Mesenchymal stem cell (in vitro differentiated cells and primary cell): ENCODE results near the gene SLC35A2.

Experiments used
- DNase-seq: peaks from one replicate; pipeline ENCODE4 v3.0.0-alpha.2; 2013
- H2AFZ ChIP-seq: one replicate; pipeline ENCODE4 v1.6.1; 2013; ENCODE audit warnings: low read depth, mild to moderate bottlenecking, control low read depth, inconsistent platforms, low read length, moderate library complexity
- H2AK5ac ChIP-seq: 2 replicates; pipeline ENCODE4 v1.6.1; 2013; ENCODE audit warnings: low read length, moderate library complexity, mild to moderate bottlenecking, inconsistent platforms; ENCODE audit not compliant: severe bottlenecking
- H2BK120ac ChIP-seq: one replicate; pipeline ENCODE4 v1.6.1; 2013; ENCODE audit warnings: low read depth, mild to moderate bottlenecking, inconsistent platforms, low read length, moderate library complexity
- H2BK12ac ChIP-seq, 2 experiments: one replicate each; pipeline ENCODE4 v1.6.1; 2013; ENCODE audit warnings: inconsistent platforms in 2 of 2, low read length in 2 of 2, mild to moderate bottlenecking in 2 of 2, moderate library complexity in 2 of 2, control low read depth in 1 of 2
- H2BK15ac ChIP-seq: one replicate; pipeline ENCODE4 v1.6.1; 2013; ENCODE audit warnings: mild to moderate bottlenecking, low read depth, inconsistent platforms; ENCODE audit not compliant: poor library complexity, severe bottlenecking
- H2BK5ac ChIP-seq: 2 replicates; pipeline ENCODE4 v1.6.1; 2013; ENCODE audit warnings: low read depth, mild to moderate bottlenecking, low read length, control low read depth, inconsistent platforms; ENCODE audit not compliant: poor library complexity, severe bottlenecking
- H3K14ac ChIP-seq, 2 experiments: one replicate each; pipeline ENCODE4 v1.6.1; 2013; ENCODE audit warnings: inconsistent platforms in 2 of 2, low read length in 2 of 2, control low read depth in 1 of 2, mild to moderate bottlenecking in 1 of 2, moderate library complexity in 1 of 2
- H3K18ac ChIP-seq, 2 experiments: one replicate each; pipeline ENCODE4 v1.6.1; 2013; ENCODE audit warnings: inconsistent platforms in 2 of 2, low read length in 2 of 2, control low read depth in 1 of 2, low read depth in 1 of 2, mild to moderate bottlenecking in 1 of 2
- H3K23ac ChIP-seq, 2 experiments: one replicate each; pipeline ENCODE4 v1.6.1; 2013; ENCODE audit warnings: inconsistent platforms in 2 of 2, low read length in 2 of 2, mild to moderate bottlenecking in 2 of 2, moderate library complexity in 2 of 2, control low read depth in 1 of 2
- H3K27ac ChIP-seq: 2 replicates; pipeline ENCODE4 v1.5.1; 2013; ENCODE audit warnings: mild to moderate bottlenecking, moderate library complexity, low read length, control low read depth, inconsistent platforms; ENCODE audit not compliant: poor library complexity, severe bottlenecking
- H3K27me3 ChIP-seq, 2 experiments: 2 replicates each; pipeline versions ENCODE4 v1.6.1 to v1.7.0; 2013; ENCODE audit warnings: low read length in 2 of 2, mild to moderate bottlenecking in 2 of 2, moderate library complexity in 2 of 2, control low read depth in 1 of 2, inconsistent platforms in 1 of 2; ENCODE audit not compliant: control insufficient read depth in 1 of 2, insufficient read depth in 1 of 2
- H3K36me3 ChIP-seq, 2 experiments: 2 replicates each; pipeline versions ENCODE4 v1.6.1 to v1.7.0; 2013; ENCODE audit warnings: low read length in 2 of 2, control low read depth in 1 of 2, inconsistent platforms in 1 of 2, low read depth in 1 of 2, mild to moderate bottlenecking in 1 of 2; ENCODE audit not compliant: insufficient read depth in 2 of 2, control insufficient read depth in 1 of 2
- H3K4ac ChIP-seq, 2 experiments: one replicate each; pipeline ENCODE4 v1.6.1; 2013; ENCODE audit warnings: inconsistent platforms in 2 of 2, low read length in 2 of 2, mild to moderate bottlenecking in 2 of 2, moderate library complexity in 2 of 2, control low read depth in 1 of 2, low read depth in 1 of 2
- H3K4me1 ChIP-seq: 2 replicates; pipeline ENCODE4 v1.6.1; 2013; ENCODE audit warnings: low read depth, low read length, control low read depth; ENCODE audit not compliant: control insufficient read depth, insufficient read depth
- H3K4me2 ChIP-seq: 2 replicates; pipeline ENCODE4 v1.6.1; 2013; ENCODE audit warnings: low read length, mild to moderate bottlenecking, inconsistent platforms; ENCODE audit not compliant: poor library complexity, severe bottlenecking
- H3K4me3 ChIP-seq, 2 experiments: 2 replicates each; pipeline versions ENCODE4 v1.5.1 to v1.7.0; 2013; ENCODE audit warnings: low read length in 2 of 2, mild to moderate bottlenecking in 2 of 2, control low read depth in 1 of 2, low read depth in 1 of 2; ENCODE audit not compliant: insufficient read depth in 1 of 2
- H3K79me1 ChIP-seq: replicated peaks from 2 replicates; pipeline ENCODE4 v1.6.1; 2013; ENCODE audit warnings: mild to moderate bottlenecking, control low read depth, low read length, inconsistent platforms; ENCODE audit not compliant: poor library complexity, severe bottlenecking
- H3K9ac ChIP-seq: 2 replicates; pipeline ENCODE4 v1.7.0; 2013; ENCODE audit warnings: mild to moderate bottlenecking, low read length, moderate library complexity
- H3K9me3 ChIP-seq: 2 replicates; pipeline ENCODE4 v1.7.0; 2013; ENCODE audit warnings: mild to moderate bottlenecking, low read length; ENCODE audit not compliant: control insufficient read depth
- H4K8ac ChIP-seq: one replicate; pipeline ENCODE4 v1.6.1; 2013; ENCODE audit warnings: inconsistent platforms, mild to moderate bottlenecking, low read length, moderate library complexity
- H4K91ac ChIP-seq: one replicate; pipeline ENCODE4 v1.6.1; 2013; ENCODE audit warnings: mild to moderate bottlenecking, low read length, inconsistent platforms
- WGBS: methylation state at CpG from one replicate; pipeline ENCODE4 v1.1.7; 2013; ENCODE audit warnings: mixed read lengths; 5-methylcytosine and 5-hydroxymethylcytosine counted together

The SLC35A2 gene

GRCh38 chrX:48910926-48911411 is 477 bp downstream of the SLC35A2 start:
- H4K91ac ChIP-seq = peak overlapping the region; percentile 83
- H3K4me3 ChIP-seq = peak overlapping the region; percentile 82 to 88
- peaks cover 7% of the 10 kb centered on the region for H3K4me1 ChIP-seq
- peaks cover 3% of the 10 kb centered on the region for H3K9me3 ChIP-seq
- H3K79me1 ChIP-seq = peaks cover 16% of the 10 kb centered on the region
- H3K36me3 ChIP-seq = peaks cover 27 to 36% of the 10 kb centered on the region in 2 experiments
- no peak overlapping the region for H3K14ac ChIP-seq
- peak overlapping the region; percentile 93 for H3K9ac ChIP-seq
- H3K23ac ChIP-seq = no peak overlapping the region
- peak overlapping the region; percentile 58 for H3K27ac ChIP-seq
- WGBS = 9% methylated on average over 12 of the region's 12 CpGs
- H3K4ac ChIP-seq = peak overlapping the region in 1 of 2 experiments; percentile 65
- peak overlapping the region; percentile 23 for H2BK15ac ChIP-seq
- H2BK5ac ChIP-seq = no peak overlapping the region
- peak overlapping the region in 1 of 2 experiments; percentile 70 for H3K18ac ChIP-seq
- no peak overlapping the region for H2BK12ac ChIP-seq
- no peak for DNase-seq
- no peak overlapping the region for H2AK5ac ChIP-seq
- peak overlapping the region; percentile 5 for H2BK120ac ChIP-seq
- H3K27me3 ChIP-seq = peaks cover 0 to 3% of the 10 kb centered on the region in 2 experiments
- H3K4me2 ChIP-seq = peak overlapping the region; percentile 33
- peak overlapping the region; percentile 82 for H4K8ac ChIP-seq
- H2AFZ ChIP-seq = no peak overlapping the region

- H2AFZ ChIP-seq = no peak overlapping the region
- peak overlapping the region in 1 of 2 experiments; percentile 88 for H3K4me3 ChIP-seq
- no peak overlapping the region for H2BK12ac ChIP-seq
- WGBS = over 99% methylated on average over 9 of the region's 17 CpGs
- peaks cover 28 to 36% of the 10 kb centered on the region in 2 experiments for H3K36me3 ChIP-seq
- H4K8ac ChIP-seq = peak overlapping the region; percentile 1
- no peak overlapping the region for H3K27ac ChIP-seq
- no peak overlapping the region for H3K14ac ChIP-seq
- peaks cover 7% of the 10 kb centered on the region for H3K4me1 ChIP-seq
- H3K27me3 ChIP-seq = no peaks in the 10 kb centered on the region
- no peak overlapping the region for H2BK120ac ChIP-seq
- H3K79me1 ChIP-seq = peaks cover 10% of the 10 kb centered on the region
- peak overlapping the region; percentile 33 for H3K4me2 ChIP-seq
- H3K9me3 ChIP-seq = peaks cover 3% of the 10 kb centered on the region
- H3K23ac ChIP-seq = no peak overlapping the region
- no peak overlapping the region for H3K4ac ChIP-seq
- no peak overlapping the region for H2BK5ac ChIP-seq
- H2BK15ac ChIP-seq = no peak overlapping the region
- H3K9ac ChIP-seq = peak overlapping the region; percentile 93
- no peak overlapping the region for H2AK5ac ChIP-seq
- DNase-seq = no peak
- H4K91ac ChIP-seq = no peak overlapping the region
- H3K18ac ChIP-seq = no peak overlapping the region
Observed at GRCh38 chrX:48909703-48910294, 1.6 kb downstream of the SLC35A2 start.

GRCh38 chrX:48908600-48908999 is 2.8 kb downstream of the SLC35A2 start:
- peaks cover 31 to 38% of the 10 kb centered on the region in 2 experiments for H3K36me3 ChIP-seq
- H3K23ac ChIP-seq = no peak overlapping the region
- no peak overlapping the region for H2BK15ac ChIP-seq
- no CpG with 5 or more reads among the region's 1 CpG for WGBS
- no peaks in the 10 kb centered on the region for H3K27me3 ChIP-seq
- H2BK5ac ChIP-seq = no peak overlapping the region
- H3K79me1 ChIP-seq = peaks cover 5% of the 10 kb centered on the region
- H2BK12ac ChIP-seq = no peak overlapping the region
- H2AK5ac ChIP-seq = no peak overlapping the region
- peaks cover 7% of the 10 kb centered on the region for H3K4me1 ChIP-seq
- H3K4ac ChIP-seq = no peak overlapping the region
- H2BK120ac ChIP-seq = no peak overlapping the region
- H3K4me3 ChIP-seq = no peak overlapping the region
- no peak for DNase-seq
- no peak overlapping the region for H3K18ac ChIP-seq
- peaks cover 3% of the 10 kb centered on the region for H3K9me3 ChIP-seq
- no peak overlapping the region for H3K9ac ChIP-seq
- H3K4me2 ChIP-seq = no peak overlapping the region
- no peak overlapping the region for H4K91ac ChIP-seq
- H4K8ac ChIP-seq = no peak overlapping the region
- no peak overlapping the region for H3K27ac ChIP-seq
- H3K14ac ChIP-seq = no peak overlapping the region
- H2AFZ ChIP-seq = no peak overlapping the region

GRCh38 chrX:48905090-48905790 is 6.2 kb downstream of the SLC35A2 start:
- Histone ChIP-seq H4K91ac (no peak overlapping the region), H3K23ac (no peak overlapping the region), H2AK5ac (no peak overlapping the region), H3K4me2 (no peak overlapping the region), H3K4ac (no peak overlapping the region), H2BK15ac (no peak overlapping the region), H3K18ac (no peak overlapping the region), H3K9ac (no peak overlapping the region), H3K27ac (no peak overlapping the region), H2BK12ac (no peak overlapping the region), H2AFZ (no peak overlapping the region), H4K8ac (no peak overlapping the region), H3K9me3 (no peaks in the 10 kb centered on the region), H3K36me3 (peaks cover 58 to 65% of the 10 kb centered on the region in 2 experiments), H3K14ac (no peak overlapping the region), H3K79me1 (peaks cover 8% of the 10 kb centered on the region), H3K27me3 (no peaks in the 10 kb centered on the region), H3K4me1 (peaks cover 10% of the 10 kb centered on the region), H2BK120ac (no peak overlapping the region), H3K4me3 (no peak overlapping the region), H2BK5ac (no peak overlapping the region)
- WGBS = 96% methylated on average over 20 of the region's 20 CpGs
- DNase-seq = no peak
